GM12873 (cell line): ENCODE measurements around the gene HACD2.

Source experiments
- TF ChIP-seq, protein P1 (sequence below): IDR thresholded peaks from 2 replicates; pipeline ENCODE4 v1.5.1; 2012; ENCODE audit warnings: low read depth, mild to moderate bottlenecking, moderate library complexity, low read length, control low read depth; ENCODE audit not compliant: insufficient read depth; ENCODE audit errors: missing control alignments

The HACD2 gene

GRCh38 chr3:123620343-123620742, 35.5 kb upstream of the HACD2 start:
- TF ChIP-seq, protein P1, sequence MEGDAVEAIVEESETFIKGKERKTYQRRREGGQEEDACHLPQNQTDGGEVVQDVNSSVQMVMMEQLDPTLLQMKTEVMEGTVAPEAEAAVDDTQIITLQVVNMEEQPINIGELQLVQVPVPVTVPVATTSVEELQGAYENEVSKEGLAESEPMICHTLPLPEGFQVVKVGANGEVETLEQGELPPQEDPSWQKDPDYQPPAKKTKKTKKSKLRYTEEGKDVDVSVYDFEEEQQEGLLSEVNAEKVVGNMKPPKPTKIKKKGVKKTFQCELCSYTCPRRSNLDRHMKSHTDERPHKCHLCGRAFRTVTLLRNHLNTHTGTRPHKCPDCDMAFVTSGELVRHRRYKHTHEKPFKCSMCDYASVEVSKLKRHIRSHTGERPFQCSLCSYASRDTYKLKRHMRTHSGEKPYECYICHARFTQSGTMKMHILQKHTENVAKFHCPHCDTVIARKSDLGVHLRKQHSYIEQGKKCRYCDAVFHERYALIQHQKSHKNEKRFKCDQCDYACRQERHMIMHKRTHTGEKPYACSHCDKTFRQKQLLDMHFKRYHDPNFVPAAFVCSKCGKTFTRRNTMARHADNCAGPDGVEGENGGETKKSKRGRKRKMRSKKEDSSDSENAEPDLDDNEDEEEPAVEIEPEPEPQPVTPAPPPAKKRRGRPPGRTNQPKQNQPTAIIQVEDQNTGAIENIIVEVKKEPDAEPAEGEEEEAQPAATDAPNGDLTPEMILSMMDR = no peak

DNA sequence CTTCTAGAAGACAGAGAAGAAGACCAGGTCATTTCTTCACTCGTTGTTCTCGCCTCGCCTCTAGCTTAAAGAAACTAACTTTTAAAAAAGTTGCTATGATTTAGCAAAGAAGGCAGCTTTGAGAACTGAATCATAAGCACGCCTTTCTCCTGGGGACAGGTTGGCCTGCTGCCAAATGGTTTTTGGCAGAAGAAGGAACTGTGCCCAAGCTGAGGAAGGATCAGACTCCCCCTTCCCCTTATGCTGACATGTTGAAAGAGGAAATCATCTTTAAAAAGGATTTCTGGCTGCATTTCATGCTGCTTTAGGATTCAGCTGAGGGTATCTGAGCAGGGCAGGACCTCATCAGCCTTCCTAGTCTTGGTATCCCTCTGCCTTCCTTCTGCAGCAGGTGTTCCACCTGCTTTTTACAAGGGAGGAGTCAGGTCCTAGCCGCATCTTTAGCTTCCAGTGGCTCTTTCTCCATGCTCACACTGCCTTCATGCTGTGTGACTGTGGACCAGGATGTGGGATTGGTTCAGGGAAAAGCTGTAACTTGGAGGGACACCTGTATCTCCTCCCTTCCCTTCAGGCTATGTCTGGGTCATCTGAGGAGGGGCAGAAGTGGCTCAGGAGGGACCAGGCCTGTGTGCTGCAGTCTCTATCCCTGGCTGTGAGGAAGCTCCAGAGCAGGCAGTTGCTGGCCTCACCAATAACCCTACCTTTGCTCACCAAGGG, 34.1 kb upstream of the HACD2 start:
- TF ChIP-seq, protein P1 = no peak

- TF ChIP-seq, protein P1 = no peak
Measured at GRCh38 chr3:123618076-123618708, 33.3 kb upstream of the HACD2 start.

- TF ChIP-seq, protein P1 = no peak
Measured at GRCh38 chr3:123616593-123616992, 31.7 kb upstream of the HACD2 start.

DNA sequence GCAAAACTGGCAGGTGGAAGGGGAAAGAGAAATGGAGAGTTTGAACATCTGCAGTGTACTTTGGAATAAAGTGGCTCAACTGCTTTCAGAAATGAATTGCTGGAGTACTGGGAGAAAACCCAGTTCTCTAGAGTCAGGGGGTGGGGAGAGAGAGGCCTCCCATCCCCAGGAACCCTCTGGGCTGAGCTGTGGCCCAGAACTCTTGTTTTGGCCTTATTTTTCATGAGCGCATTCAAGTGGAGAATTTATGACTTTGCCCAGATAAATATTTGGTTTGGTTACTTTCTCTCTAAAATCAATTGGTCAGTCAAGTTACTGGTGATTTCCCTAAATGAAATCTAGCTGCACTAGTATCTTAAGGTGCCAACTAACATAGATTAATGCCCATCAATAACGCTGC, 28.7 kb upstream of the HACD2 start:
- TF ChIP-seq, protein P1 = no peak

- TF ChIP-seq, protein P1 = no peak
Measured at GRCh38 chr3:123611082-123611481, 26.2 kb upstream of the HACD2 start.

DNA sequence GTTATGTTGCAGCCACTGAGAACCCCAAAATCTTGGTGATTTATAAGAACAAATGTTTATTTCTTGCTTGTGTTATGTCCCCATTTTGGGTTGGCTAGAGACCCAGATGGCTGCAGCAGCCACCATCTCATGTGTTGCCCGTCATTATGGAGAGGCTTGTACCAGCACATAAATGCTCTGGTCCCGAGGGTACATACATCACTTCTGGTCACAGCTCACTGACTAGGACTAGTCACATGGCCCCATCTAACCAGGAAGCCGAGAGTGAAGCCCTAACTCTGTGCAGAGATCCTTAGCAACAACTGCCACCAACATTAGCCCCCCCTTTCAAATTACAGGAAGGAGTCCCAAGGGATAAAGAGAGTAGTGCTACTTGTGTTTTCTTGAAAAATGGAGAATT, 25.5 kb upstream of the HACD2 start:
- TF ChIP-seq, protein P1 = no peak
